ENCODE measurements around the gene FFAR3.

DNA sequence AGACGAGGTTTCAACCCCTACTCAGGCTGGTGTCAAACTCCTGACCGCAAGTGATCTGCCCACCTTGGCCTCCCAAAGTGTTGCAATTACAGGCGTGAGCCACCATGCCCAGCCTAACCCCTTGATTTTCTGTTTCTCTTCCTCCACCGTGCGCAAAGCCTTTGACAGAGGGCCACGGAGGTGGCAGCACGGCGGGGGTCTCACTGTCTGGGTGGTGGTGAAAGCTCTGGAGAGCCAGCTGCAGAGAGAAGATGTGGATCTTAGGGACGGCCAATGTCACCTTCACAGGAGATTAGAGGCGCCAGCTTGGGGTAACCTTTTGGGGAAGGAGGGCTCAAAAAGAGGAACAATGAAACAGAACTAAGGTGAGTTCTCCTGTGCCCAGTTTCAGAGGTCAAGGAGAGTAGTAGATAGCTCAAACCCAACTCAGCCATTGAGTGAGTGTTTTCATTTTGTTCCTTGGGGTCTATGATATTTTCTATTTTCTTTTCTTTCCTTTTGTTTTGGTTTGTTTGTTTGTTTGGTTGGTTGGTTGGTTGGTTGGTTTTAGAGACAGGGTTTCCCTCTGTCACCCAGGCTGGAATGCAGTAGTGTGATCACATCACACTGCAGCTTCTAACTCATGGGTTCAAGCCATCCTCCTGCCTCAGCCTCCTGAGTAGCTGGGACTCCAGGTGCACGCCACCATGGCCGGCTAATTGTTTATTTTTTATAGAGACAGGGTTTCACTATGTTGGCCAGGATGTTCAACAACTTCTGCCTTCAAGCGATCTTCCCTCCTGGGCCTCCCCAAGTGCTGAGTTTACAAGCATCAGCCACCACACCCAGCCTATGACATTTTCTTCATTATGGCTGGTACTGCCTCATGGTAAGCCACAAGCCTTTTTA lies 50.3 kb downstream of the FFAR3 start:
- TF ChIP-seq, protein P1, sequence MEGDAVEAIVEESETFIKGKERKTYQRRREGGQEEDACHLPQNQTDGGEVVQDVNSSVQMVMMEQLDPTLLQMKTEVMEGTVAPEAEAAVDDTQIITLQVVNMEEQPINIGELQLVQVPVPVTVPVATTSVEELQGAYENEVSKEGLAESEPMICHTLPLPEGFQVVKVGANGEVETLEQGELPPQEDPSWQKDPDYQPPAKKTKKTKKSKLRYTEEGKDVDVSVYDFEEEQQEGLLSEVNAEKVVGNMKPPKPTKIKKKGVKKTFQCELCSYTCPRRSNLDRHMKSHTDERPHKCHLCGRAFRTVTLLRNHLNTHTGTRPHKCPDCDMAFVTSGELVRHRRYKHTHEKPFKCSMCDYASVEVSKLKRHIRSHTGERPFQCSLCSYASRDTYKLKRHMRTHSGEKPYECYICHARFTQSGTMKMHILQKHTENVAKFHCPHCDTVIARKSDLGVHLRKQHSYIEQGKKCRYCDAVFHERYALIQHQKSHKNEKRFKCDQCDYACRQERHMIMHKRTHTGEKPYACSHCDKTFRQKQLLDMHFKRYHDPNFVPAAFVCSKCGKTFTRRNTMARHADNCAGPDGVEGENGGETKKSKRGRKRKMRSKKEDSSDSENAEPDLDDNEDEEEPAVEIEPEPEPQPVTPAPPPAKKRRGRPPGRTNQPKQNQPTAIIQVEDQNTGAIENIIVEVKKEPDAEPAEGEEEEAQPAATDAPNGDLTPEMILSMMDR (IDR thresholded peaks at IDR 0.05; ENCODE audit: insufficient read depth, low read length), result no peak
- TF ChIP-seq POLR2AphosphoS5 (IDR thresholded peaks at IDR 0.05; ENCODE audit: low read depth), result no peak
- TF ChIP-seq, protein P2, sequence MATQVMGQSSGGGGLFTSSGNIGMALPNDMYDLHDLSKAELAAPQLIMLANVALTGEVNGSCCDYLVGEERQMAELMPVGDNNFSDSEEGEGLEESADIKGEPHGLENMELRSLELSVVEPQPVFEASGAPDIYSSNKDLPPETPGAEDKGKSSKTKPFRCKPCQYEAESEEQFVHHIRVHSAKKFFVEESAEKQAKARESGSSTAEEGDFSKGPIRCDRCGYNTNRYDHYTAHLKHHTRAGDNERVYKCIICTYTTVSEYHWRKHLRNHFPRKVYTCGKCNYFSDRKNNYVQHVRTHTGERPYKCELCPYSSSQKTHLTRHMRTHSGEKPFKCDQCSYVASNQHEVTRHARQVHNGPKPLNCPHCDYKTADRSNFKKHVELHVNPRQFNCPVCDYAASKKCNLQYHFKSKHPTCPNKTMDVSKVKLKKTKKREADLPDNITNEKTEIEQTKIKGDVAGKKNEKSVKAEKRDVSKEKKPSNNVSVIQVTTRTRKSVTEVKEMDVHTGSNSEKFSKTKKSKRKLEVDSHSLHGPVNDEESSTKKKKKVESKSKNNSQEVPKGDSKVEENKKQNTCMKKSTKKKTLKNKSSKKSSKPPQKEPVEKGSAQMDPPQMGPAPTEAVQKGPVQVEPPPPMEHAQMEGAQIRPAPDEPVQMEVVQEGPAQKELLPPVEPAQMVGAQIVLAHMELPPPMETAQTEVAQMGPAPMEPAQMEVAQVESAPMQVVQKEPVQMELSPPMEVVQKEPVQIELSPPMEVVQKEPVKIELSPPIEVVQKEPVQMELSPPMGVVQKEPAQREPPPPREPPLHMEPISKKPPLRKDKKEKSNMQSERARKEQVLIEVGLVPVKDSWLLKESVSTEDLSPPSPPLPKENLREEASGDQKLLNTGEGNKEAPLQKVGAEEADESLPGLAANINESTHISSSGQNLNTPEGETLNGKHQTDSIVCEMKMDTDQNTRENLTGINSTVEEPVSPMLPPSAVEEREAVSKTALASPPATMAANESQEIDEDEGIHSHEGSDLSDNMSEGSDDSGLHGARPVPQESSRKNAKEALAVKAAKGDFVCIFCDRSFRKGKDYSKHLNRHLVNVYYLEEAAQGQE (IDR thresholded peaks at IDR 0.05; ENCODE audit: insufficient replicate concordance, low read depth), result no peak
- no peak for TF ChIP-seq GABPA (IDR thresholded peaks at IDR 0.05; ENCODE audit: low read depth)
- no peak for TF ChIP-seq SPI1 (IDR thresholded peaks at IDR 0.05; ENCODE audit: borderline replicate concordance, low read depth)
